Testis (tissue), 3 donors: ENCODE results near the gene GRIK1. TPM values are rescaled to one million over a fixed set of nuclear protein-coding genes. Genes with fewer than 3 reads are reported as not detected.

Experiments used
- DNase-seq: peaks from one replicate; pipeline ENCODE4 v3.0.0-alpha.2; 2019
- H3K27ac ChIP-seq, 2 donors: fragments of 200-600 bp; sonication (generic); one replicate each; pipeline ENCODE4 v1.5.1; 2019
- H3K27me3 ChIP-seq: fragments of 200-600 bp; sonication (generic); one replicate; pipeline ENCODE4 v1.5.1; 2019
- H3K36me3 ChIP-seq: fragments of 200-600 bp; sonication (generic); one replicate; pipeline ENCODE4 v1.5.1; 2017; ENCODE audit warnings: low read depth; ENCODE audit errors: missing control alignments
- H3K4me1 ChIP-seq: fragments of 200-600 bp; sonication (generic); one replicate; pipeline ENCODE4 v1.5.1; 2019
- H3K4me3 ChIP-seq, 2 donors: fragments of 200-600 bp; sonication (generic); one replicate each; pipeline ENCODE4 v1.5.1; 2017 to 2019
- H3K9me3 ChIP-seq: fragments of 200-600 bp; sonication (generic); one replicate; pipeline ENCODE4 v1.5.1; 2017
- POLR2A ChIP-seq: fragments of 450-650 bp; IDR thresholded peaks from one replicate; pipeline ENCODE4 v1.6.1; 2017; ENCODE audit warnings: antibody characterized with exemption, mild to moderate bottlenecking, moderate library complexity
- WGBS, 2 donors: methylation state at CpG; one replicate each; pipeline ENCODE4 v1.1.5; 2018; 5-methylcytosine and 5-hydroxymethylcytosine counted together
- intact Hi-C: fragments of 100-400 bp; cut with DNase I; formaldehyde crosslinking; loops from one replicate; pipeline ENCODE4 v1.15.1; 2023; ENCODE audit warnings: low total_unique reads
- polyA plus RNA-seq: library from polyadenylated mRNA; stranded (reverse); fragments of 350-450 nt; fragmentation: Illumina TruSeq; extraction: RNeasy Lipid Tissue Mini Kit (QIAGEN cat#74804); gene quantifications from one replicate; pipeline ENCODE4 v1.2.3, GENCODE V29; 2014; ENCODE audit warnings: low read depth, low replicate concordance; ENCODE audit not compliant: insufficient read depth
- total RNA-seq, 2 donors: library from RNA; depleted of rRNA; stranded (reverse); fragments of >200 nt; gene quantifications; one replicate each; pipeline ENCODE4 v1.2.3, GENCODE V29; 2016
- TF ChIP-seq, protein P1 (sequence below), 3 experiments: fragments of 450-650 bp in 2 of 3; fragments of 200-600 bp in 1 of 3; sonication (generic) in 1 of 3; IDR thresholded peaks; one replicate each; pipeline ENCODE4 v1.5.1; 2016 to 2019; ENCODE audit warnings: antibody characterized with exemption in 3 of 3, mild to moderate bottlenecking in 2 of 3, moderate library complexity in 1 of 3

GRIK1 gene
- total and polyA plus RNA-seq, 3 donors from 2014 or later = 0.08 to 0.25 (median 0.20) TPM

DNA sequence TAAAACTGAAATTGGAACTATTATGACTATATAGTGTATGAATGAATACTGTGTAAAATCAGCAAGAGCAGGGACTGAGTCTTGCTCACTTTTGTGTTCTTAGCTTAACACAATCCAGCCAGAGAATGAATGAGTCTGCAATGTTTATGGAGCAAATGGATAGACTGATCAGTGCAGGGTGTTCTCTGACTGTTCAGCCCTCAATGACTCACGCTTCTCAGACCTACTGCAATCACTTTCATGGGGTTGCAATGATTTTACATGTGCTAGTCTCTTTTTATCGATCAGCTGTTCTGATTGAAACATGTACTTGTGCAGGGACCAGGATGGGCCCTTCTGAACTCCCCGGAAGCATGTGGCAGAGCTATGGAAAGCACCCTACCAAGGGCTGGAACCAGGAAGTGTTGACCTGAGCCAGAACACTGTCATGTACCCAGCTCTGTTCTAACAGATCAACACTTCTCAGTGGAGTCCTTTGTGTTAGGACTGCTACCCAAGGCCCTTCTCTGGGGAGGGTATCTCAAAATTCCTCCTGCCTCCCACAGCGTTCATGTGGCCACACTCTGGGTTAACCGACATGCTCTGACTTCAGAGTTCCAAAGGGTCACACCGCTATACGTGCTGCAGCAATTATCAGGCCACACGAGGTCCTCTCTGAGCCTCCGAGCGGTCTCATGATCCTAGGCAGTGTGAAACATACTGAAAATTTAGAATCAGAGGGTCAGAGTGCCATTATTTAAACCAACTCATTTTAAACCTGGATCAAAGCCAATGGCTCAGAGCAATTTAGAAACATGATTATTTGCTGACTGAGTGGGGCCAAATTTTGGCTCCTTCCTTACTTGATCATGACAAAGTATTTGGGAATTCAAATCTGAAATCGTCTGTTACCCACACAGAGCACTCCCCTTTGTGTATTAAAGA is 35.2 kb downstream of the GRIK1 start:
- Histone ChIP-seq H3K4me1 (no peaks in the 10 kb centered on the region), H3K27ac (no peak overlapping the region), H3K36me3 (no peaks in the 10 kb centered on the region), H3K27me3 (no peaks in the 10 kb centered on the region), H3K4me3 (no peak overlapping the region), H3K9me3 (no peaks in the 10 kb centered on the region)
- intact Hi-C loops = no loop called here
- DNase-seq = no peak
- TF ChIP-seq POLR2A = no peak
- TF ChIP-seq, protein P1, sequence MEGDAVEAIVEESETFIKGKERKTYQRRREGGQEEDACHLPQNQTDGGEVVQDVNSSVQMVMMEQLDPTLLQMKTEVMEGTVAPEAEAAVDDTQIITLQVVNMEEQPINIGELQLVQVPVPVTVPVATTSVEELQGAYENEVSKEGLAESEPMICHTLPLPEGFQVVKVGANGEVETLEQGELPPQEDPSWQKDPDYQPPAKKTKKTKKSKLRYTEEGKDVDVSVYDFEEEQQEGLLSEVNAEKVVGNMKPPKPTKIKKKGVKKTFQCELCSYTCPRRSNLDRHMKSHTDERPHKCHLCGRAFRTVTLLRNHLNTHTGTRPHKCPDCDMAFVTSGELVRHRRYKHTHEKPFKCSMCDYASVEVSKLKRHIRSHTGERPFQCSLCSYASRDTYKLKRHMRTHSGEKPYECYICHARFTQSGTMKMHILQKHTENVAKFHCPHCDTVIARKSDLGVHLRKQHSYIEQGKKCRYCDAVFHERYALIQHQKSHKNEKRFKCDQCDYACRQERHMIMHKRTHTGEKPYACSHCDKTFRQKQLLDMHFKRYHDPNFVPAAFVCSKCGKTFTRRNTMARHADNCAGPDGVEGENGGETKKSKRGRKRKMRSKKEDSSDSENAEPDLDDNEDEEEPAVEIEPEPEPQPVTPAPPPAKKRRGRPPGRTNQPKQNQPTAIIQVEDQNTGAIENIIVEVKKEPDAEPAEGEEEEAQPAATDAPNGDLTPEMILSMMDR (IDR thresholded peaks at IDR 0.05) = no peak
- 38 to 49% methylated on average over 11 of the region's 11 CpGs for WGBS, 2 donors

DNA sequence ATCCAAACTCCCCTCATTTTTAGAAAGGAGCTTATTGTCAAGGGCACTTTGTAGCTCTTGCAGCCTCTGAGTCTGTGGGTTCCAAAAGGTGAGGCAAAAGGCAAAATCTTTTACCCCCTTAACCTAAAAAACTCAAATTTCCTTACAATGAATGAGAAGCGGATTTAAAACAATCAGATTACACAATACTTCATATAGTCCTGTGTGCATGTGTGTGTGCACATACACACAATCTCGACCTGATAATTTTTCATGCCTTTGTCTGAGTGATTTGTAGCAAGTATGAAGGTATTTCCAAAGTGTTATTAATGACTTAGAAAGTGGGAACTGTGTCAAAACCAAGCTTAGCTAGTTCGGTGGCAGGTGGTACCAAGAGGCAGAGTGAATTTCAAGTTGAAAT is 42.9 kb downstream of the GRIK1 start:
- Histone ChIP-seq H3K4me3 (no peak overlapping the region), H3K36me3 (no peaks in the 10 kb centered on the region), H3K9me3 (no peaks in the 10 kb centered on the region), H3K4me1 (no peaks in the 10 kb centered on the region), H3K27ac (no peak overlapping the region), H3K27me3 (no peaks in the 10 kb centered on the region)
- TF ChIP-seq, protein P1 (IDR thresholded peaks at IDR 0.05) = no peak
- TF ChIP-seq POLR2A = no peak
- intact Hi-C loops = no loop called here
- no peak for DNase-seq
- WGBS, 2 donors = 72 to 81% methylated on average over 3 of the region's 3 CpGs

DNA sequence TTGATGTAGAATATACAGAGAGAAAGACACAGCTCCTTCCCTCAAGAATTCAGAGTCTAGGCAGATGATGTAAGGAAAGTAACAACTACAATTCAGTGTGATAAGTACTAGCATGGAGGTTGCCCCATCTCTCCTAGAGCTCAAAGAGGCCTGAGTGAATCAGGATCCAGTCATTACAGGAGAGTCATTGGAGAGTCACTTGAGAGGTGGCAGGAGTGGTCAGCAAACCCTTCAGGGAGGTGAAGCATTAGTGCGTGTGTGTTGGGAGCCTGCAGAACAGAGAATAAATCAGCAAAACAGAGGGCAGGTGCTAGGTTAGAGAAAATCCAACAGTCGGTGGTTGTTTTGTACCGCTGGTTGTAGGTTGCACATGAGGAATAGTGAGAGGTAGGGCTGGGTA is 46.1 kb downstream of the GRIK1 start:
- no peaks in the 10 kb centered on the region for H3K27me3 ChIP-seq
- intact Hi-C loops = no loop called here
- 82 to 92% methylated on average over 3 of the region's 3 CpGs for WGBS, 2 donors
- no peak overlapping the region for H3K4me3 ChIP-seq
- TF ChIP-seq, protein P1 (IDR thresholded peaks at IDR 0.05) = no peak
- TF ChIP-seq POLR2A = no peak
- no peaks in the 10 kb centered on the region for H3K4me1 ChIP-seq
- H3K27ac ChIP-seq = no peak overlapping the region
- no peaks in the 10 kb centered on the region for H3K9me3 ChIP-seq
- DNase-seq = no peak
- no peaks in the 10 kb centered on the region for H3K36me3 ChIP-seq

DNA sequence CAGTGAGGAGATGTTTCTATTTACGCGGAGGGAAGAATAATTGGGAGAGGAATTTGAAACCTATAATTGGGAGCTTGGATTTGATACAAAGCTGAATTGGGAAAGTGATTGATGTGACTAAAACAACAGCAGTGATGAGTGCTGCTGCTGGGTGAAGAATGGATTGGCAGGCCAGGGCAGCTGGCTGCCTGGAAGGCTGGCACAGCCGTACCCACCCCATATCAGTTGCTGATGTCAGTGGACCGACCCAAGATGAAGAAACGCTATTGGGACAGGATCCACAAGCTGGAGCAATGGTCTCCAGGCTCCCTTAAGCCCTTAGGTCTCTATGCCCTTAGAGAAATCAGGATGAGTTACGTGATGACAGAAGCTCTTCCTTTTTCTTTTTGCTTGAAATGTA is 47.4 kb downstream of the GRIK1 start:
- TF ChIP-seq POLR2A = no peak
- TF ChIP-seq, protein P1 (IDR thresholded peaks at IDR 0.05) = no peak
- intact Hi-C loops = no loop called here
- no peak for DNase-seq
- H3K27me3 ChIP-seq = no peaks in the 10 kb centered on the region
- no peaks in the 10 kb centered on the region for H3K36me3 ChIP-seq
- H3K9me3 ChIP-seq = no peaks in the 10 kb centered on the region
- 84 to 87% methylated on average over 6 of the region's 6 CpGs for WGBS, 2 donors
- H3K27ac ChIP-seq = no peak overlapping the region
- no peaks in the 10 kb centered on the region for H3K4me1 ChIP-seq
- no peak overlapping the region for H3K4me3 ChIP-seq

DNA sequence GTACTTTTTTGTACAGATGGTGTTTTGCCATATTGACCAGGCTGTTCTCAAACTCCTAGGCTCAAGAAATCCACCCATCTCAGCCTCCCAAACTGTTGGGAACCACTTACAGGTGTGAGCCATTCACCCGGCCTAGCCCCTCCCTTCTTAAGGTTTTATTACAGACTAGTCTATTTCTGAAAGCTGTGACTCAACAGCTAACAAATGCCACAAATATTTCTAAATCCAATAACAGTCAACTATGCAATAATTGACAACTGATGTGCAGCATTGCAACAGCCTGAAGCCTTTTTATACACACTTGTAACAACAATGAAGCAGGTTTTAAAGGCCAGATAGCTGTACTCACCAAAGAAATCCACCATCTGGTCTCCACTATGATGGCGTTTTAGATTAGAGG is 51.4 kb downstream of the GRIK1 start:
- H3K36me3 ChIP-seq = no peaks in the 10 kb centered on the region
- H3K27ac ChIP-seq = no peak overlapping the region
- 63 to 87% methylated on average over 2 of the region's 2 CpGs for WGBS, 2 donors
- H3K4me1 ChIP-seq = no peaks in the 10 kb centered on the region
- no peak overlapping the region for H3K4me3 ChIP-seq
- no peaks in the 10 kb centered on the region for H3K9me3 ChIP-seq
- TF ChIP-seq, protein P1 (IDR thresholded peaks at IDR 0.05) = no peak
- TF ChIP-seq POLR2A = no peak
- no peaks in the 10 kb centered on the region for H3K27me3 ChIP-seq
- no peak for DNase-seq
- intact Hi-C loops = no loop called here
